Stimulated activated CD4-positive, alpha-beta T cell treated with anti-CD3 and anti-CD28 coated beads, Interleukin-12 subunit alpha, Interleukin-12 subunit beta, amount 100 ng/mL, for 4 hours (primary cell): Measurements from ENCODE around the gene WDR1.
A peak's percentile ranks its signal among the peaks of the same experiment; 100 is the strongest.

Experiments
- DNase-seq: peaks from one replicate; pipeline ENCODE4 v3.0.0-alpha.2; 2020

WDR1 gene

GRCh38 chr4:10116569-10117358, at the start of gene WDR1:
TSS of gene WDR1 (minus strand) at chr4:10116799. CDS start at chr4:10116666, 133 bp downstream.
- DNase-seq: peak; percentile 95

GRCh38 chr4:10164877-10165283, 48.3 kb upstream of the WDR1 start:
- DNase-seq: no peak

GRCh38 chr4:10163296-10163695, 46.7 kb upstream of the WDR1 start:
- DNase-seq: no peak

- no peak for DNase-seq
Measured at GRCh38 chr4:10162341-10163000, 45.9 kb upstream of the WDR1 start.

- no peak for DNase-seq
Measured at GRCh38 chr4:10161840-10162239, 45.2 kb upstream of the WDR1 start.

GRCh38 chr4:10161146-10161545, 44.5 kb upstream of the WDR1 start:
- no peak for DNase-seq

GRCh38 chr4:10160281-10160856, 43.8 kb upstream of the WDR1 start:
- no peak for DNase-seq

GRCh38 chr4:10159671-10160070, 43.1 kb upstream of the WDR1 start:
- no peak for DNase-seq

GRCh38 chr4:10158333-10158942, 41.8 kb upstream of the WDR1 start:
- DNase-seq: no peak

GRCh38 chr4:10157478-10158332, 41.1 kb upstream of the WDR1 start:
- peak; percentile 19 for DNase-seq

GRCh38 chr4:10154241-10154640, 37.6 kb upstream of the WDR1 start:
- no peak for DNase-seq

GRCh38 chr4:10153161-10153560, 36.6 kb upstream of the WDR1 start:
- DNase-seq: no peak

GRCh38 chr4:10151182-10151581, 34.6 kb upstream of the WDR1 start:
- DNase-seq: no peak

- DNase-seq: no peak
Measured at GRCh38 chr4:10144966-10145365, 28.4 kb upstream of the WDR1 start.

GRCh38 chr4:10144479-10144878, 27.9 kb upstream of the WDR1 start:
- DNase-seq: no peak

- DNase-seq: no peak
Measured at GRCh38 chr4:10143171-10143570, 26.6 kb upstream of the WDR1 start.

GRCh38 chr4:10140866-10141759, 24.5 kb upstream of the WDR1 start:
- no peak for DNase-seq

- no peak for DNase-seq
Measured at GRCh38 chr4:10139518-10139917, 22.9 kb upstream of the WDR1 start.

GRCh38 chr4:10135260-10135659, 18.7 kb upstream of the WDR1 start:
- DNase-seq: no peak

GRCh38 chr4:10134141-10134540, 17.5 kb upstream of the WDR1 start:
- no peak for DNase-seq

- no peak for DNase-seq
Measured at GRCh38 chr4:10131202-10131601, 14.6 kb upstream of the WDR1 start.
